NCI-H226 (cell line): ENCODE results near the gene NOL6.

ENCODE experiments used
- DNase-seq: peaks from one replicate; pipeline ENCODE4 v3.0.0-alpha.2; 2015

Gene NOL6

DNA sequence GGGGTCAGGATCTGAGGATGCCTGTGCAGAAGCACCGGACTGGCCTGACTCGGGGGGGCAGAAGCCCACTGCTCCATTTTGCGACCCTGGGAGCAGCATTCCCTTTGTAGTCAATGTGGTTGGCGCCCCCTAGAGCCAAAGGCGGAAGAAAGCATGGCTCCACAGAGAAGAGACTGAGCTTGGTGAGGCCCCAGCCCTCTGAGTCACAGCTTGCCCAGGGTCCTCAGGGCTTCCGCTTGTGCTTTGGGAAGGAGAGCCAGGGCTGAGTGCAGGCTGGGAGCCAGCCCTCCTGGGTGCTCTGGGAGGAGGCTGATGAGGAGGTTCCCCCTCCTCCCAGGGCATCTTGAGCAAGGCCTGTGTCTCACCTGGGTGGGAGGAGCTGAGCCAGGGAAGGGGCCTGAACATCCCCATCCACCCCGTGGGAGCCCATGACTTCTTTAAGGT lies 20.9 kb downstream of the NOL6 start:
- DNase-seq, result peak; percentile 78

DNA sequence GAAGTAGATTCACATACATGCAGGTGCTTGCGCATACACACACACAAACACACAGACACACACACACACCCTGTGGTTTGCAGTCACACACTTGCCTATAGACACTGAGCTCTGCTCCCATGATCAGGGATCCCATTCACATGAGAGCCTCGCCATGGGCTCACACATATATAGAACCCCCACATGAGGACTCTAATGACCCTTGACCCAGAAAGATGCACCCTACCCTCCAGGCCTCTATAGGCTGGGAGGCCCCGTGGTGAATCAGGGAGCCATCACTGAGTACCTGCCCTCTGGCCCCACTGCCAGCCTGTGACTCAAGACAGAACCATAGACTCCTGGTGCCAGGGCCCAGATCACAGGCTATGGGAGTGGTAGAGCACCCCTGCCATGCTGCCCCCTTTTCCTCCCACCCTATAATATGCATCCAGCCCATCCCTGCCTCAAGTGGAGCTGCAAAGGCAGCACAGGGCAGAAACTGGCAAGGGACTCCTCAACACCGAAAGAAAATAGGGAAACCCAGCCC lies 23.0 kb downstream of the NOL6 start:
- no peak for DNase-seq

DNA sequence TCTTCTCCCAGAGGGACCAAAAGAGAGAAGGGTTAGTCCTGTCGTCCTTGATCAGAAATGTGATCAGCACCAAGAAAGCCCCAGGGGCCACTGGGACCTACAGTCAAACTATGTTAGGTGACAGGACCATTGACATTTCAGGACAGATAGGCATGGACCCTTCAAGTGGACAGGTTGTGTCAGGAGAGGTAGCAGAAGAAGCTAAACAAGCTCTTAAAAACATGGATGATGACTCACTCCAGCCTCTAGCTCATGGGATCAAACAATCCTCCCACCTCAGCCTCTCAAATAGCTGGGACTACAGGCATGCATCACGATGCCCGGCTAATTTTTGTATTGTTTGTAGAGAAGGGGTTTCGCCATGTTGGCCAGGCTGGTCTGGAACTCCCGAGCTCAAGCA lies 24.0 kb downstream of the NOL6 start:
- no peak for DNase-seq

DNA sequence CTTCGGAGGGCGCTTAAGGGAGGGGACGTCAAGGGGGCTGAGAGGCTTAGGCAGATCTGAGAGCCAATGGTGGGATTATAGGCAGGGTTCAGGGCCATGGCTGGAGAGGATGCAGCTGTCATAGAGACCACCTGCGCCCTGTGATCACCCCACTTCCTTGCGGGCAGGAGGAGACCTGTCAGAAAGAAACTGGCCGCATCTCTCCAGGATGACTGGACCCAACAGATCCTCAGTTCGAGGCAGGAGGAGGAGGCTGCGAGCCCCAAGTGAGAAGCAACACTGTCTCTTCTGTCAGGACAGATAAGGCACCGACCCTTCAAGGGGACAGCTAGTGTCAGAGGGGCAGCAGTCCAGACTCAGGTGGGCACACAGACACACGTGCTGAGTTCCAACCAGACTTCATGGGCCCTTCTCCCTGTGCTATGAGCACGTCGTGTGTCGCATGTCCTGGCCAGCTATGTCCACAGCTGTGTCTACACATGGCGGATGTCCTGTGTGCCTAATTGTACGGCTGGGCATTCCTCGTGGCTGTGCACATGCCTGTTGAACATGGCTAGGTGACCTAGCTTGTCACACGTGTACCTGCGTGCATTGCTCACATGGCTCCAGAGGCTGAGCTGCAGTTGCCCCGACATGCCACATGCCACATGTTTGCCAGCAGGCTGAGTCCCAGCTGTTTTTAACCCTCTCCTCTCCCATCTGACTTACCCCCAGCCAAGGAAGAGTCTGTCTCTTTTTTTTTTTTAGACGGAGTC lies 25.7 kb downstream of the NOL6 start:
- DNase-seq, result no peak

DNA sequence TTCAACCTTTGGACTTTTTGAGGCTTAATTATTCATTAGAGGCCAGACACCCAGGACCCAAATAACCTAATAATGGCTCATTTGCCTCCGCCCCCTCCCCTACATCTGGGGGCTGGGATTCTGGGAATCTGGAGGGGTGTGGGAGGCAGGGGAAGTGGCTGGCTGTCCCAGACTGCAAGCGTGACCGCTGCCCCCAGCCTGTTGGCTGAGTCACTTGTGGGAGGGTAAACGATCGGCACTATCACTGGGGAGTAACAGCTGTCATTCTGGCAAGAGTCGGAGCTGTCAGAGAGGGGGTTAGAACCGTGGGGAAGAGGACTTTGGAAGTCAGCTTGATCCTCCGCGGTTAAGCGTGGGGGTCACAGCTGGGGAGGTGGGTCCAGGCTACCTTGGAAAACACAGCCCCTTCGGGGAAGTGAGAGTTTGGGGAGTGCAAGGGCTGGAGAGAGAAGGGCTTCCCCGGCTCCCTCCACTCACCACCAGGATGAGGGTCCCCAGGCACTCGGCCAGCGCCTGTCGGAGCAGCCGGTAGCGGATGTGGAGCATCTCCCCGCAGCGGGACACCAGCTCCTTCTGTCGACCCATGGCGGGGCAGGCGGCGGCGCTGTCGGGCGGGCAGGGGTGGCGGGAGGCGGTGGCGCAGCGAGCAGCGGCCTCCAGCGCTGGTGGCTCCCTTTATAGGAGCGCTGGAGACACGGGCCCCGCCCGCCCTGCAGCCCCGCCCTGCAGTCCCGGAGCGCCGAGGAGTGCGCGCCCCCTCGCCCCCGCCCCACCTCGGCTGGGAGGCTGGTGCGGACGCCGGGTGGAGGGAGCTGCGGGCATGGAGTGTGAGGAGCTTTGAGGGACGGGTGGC lies 26.6 kb downstream of the NOL6 start, which contains the start of gene AQP3:
Gene AQP3, minus strand, starts transcription at position 648 of the 853 bp plus-strand sequence. Its CDS starts 63 bp downstream, at position 585.
- DNase-seq, result no peak

DNA sequence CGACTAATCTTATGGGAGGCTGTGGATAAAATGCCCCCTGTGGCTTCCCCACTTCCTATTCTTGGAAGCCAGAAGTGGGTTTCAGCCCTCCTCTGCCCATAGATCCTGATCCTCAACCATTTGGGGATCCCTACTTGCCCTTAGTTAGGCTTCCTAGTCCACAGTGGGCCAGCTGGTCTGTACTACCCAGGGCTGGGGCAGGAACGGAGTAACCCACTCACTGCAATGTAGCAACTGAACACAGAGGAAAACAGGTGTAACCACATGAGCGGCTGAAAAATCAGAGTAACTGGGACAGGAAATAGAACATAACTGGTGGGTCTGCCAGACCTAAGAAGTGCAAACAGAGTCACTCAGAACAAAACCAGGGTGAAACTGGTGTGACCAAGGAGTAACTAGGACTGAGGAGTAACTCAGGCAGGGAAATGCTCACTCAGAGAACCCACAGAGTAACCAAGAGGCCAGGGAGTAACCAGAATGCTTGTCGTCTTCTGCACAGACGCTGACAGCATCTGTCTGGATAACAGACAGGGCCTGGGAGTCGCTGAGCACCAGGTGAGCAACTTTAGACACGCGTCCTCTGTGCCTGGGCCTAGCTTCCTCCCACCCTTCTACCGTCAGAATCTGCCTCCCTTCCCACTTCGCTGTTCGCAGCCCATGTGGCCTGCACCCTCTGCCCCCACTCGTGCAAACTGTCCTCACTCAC lies 27.3 kb downstream of the NOL6 start:
- no peak for DNase-seq

DNA sequence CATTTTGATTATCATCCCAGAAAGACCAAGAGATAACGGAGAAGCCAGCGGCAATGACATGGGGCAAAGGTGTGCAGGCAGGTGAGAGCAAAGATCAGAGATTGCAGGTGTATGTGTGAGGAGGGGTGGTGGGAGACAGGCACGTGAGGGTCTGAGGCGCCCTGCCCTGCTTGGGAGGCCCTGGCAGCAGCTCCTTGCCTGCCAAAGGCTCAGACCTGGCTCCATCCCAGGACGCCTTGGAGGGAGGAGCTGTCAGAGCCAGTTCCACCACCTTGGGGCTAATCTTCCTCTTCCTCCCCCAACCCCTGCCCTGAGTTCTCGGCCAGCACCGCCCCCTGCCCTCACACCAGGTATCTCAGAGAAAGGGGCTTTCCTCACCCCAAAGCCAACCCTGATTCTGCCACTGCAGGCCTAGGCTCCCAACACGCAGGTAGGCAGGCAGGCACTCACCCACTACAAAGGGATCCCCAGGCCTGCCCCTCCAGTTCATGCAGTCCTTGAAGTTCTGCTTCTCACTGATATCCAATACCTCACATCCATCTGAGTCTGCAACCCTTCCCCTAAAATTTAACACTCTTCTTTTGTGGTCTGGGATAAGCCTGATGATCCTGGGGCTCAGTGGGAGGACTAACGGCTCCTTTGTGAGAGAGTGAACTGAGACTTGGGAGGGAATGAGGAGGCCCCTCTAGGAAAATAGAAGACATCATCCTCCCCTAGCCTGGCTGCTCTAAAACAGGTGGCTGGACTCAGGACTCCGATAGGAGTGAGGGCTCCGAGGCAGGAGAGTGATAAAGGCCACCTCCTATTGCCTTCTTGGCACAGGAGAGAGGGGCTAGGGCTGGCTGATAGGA lies 28.1 kb downstream of the NOL6 start:
- no peak for DNase-seq

DNA sequence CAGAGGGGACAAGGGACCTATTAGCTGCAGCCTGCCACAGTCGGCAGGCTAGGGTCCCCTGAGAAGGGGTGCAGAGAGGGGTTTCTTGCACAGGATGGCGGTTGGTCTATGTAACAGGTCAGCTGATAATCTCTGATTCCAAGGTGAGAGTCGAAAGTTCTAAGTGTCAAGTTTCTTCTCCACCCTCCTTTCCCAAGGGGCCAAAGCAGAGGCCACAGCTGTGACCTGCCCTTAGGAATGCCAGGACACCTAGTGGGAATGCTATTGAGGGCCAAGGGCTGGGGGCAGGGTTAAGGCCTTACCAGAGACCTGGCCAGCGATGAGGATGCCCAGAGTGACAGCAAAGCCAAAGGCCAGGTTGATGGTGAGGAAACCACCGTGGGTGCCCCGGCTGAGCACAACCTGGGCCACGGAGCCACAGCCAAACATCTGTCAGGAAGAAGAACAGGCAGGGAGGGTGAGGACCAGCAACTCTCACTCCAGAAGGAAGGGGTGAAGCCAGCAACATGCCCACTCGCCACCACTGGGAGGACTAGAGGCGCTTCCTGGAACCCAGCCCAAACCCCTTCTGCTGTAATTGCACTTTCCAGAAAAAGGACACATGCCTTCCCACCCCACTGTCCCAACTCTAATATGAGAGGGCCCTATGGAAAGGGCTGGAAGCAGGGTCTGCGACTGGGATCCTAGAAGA lies 30.1 kb downstream of the NOL6 start:
- no peak for DNase-seq

DNA sequence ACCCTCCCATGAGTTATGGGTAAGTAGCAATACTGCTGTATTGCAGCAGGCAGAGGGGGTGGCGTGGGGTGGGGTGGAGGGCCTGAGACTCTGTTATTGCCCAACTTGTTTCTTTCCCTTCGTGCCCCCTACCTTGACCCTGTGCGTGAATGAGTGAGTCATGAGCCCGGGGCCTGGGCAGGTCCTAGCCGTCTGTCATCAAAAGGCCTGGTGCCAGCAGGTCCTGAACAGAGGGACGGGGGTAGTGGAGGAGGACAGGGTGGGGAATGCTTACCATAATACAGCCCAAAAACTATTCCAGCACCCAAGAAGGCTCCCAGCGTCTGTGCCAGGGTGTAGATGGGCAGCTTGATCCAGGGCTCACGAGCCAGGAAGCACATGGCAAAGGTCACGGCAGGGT lies 30.7 kb downstream of the NOL6 start:
- no peak for DNase-seq

DNA sequence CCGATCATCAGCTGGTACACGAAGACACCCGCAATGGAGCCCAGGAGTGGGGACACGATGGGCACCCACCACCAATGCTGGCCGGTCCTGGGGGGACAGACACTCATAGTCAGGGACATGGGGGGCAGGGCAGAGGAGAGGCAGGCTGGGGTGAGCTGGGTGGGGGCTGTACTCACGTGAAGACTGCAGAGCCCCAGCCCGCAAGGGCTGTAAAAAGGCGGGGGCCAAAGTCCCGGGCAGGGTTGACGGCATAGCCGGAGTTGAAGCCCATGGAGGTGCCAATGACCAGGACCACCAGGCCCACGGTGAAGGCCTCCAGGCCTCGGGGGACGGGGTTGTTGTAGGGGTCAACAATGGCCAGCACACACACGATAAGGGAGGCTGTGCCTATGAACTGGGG lies 31.6 kb downstream of the NOL6 start:
- DNase-seq, result no peak

DNA sequence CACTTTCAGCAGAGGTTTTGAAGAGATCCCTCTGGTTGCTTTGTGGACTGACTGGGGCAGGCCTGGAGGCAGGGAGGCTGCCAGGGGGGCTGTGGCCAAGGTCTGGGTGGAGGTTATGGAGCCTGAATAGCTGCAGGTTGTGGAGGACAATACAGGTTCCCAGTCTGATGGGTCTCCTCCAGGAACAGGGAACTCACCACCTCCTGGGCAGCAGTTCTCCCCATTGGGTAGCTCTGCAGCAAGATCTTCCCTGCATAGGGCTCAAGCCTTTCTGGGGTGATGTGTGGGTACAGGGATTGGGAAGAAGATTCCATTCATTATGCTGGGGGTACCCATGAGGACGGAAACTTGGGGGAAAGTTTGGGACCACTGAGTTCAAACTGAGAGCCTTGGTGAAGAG lies 33.1 kb downstream of the NOL6 start:
- no peak for DNase-seq

DNA sequence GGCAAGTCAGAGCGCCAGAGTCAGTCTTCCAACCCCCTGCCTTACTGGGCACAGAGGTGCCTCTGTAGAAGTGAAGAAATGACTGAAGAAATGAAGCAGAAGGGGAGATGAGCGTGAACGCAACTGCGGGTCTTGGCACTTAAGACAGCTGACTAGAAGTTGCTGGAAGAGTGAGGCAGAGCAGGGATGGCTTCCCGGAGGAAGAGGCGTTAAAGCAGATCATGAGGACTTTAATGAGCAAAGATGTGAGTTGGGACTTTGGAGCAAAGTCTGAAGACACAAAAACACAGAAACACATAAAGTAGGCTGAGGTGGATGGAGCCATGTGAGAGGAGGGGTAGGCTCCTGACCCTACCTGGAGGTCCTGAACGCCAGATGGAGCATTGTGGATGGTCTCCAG lies 33.5 kb downstream of the NOL6 start:
- DNase-seq, result no peak

DNA sequence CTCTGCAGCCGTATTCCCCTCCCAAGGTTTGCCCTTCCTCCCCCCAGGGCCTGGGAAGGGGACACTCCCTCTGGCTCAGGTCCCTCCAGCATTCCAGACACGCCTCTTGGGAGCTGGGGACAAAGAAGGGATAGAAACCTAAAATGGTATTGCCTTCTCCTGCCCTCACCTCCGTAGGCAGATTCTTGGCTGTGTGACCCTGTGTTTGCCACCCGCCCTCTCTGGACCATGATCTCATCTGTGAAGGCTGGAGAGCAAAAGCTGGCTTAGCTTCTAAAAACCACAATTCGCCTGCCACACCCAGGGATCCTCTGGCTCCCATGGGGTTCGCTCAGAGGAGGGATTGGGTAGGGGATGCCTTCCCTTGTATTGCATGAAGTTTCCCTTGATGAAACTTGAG lies 34.0 kb downstream of the NOL6 start:
- no peak for DNase-seq

DNA sequence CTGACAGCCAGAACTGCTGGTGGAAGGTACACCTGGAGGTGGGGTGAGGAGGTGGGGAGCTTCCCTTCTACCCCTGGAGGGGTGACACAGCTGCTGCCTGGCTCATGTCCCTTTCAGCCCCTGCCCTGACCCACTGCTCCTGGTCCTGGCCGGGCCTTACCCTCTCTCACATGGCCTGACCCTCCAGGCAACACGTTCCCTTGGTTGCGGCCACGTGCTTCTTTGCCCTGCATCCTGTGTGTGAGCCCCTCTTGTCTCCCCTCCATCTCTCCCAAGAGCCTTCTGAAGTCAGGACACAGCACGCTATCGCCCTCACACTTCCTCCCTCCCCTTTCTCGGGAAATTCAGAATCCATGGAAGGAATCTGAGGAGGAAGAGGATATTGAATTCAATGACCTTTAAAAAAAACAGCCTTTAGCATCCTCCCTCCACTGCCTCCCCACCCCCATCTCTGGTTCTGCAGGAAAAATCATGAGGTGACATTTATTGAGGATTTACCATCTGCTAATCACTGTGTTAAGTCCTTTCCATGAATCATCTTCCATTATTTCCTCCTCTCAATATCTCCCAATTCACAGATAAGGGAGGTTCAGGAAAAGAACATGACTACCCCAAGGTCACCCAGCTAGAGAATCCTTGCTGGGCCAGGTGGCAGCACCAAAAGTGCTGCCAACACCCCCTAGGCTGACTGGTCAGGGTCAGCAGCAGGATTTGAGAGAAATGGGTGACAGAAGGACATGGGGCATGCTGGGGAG lies 34.6 kb downstream of the NOL6 start:
- no peak for DNase-seq

DNA sequence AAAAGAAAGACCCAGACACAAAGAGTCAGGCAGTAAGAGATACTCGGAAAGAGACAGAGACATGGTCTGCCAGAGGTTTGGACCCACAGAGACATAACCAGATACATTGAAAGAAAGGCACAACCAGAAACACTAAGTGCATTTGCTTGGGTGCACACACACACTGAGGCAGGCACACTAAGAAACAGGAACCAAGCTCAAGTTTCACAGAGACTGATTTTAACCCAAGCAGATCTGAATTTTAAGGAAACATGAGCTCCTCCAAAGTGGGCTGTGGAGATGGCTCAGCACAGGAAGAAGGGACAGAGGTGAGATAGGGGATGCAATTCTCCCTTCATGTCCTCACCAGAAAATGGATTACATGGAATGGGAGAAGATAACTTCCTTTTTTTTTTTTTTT lies 35.8 kb downstream of the NOL6 start:
- DNase-seq, result no peak

DNA sequence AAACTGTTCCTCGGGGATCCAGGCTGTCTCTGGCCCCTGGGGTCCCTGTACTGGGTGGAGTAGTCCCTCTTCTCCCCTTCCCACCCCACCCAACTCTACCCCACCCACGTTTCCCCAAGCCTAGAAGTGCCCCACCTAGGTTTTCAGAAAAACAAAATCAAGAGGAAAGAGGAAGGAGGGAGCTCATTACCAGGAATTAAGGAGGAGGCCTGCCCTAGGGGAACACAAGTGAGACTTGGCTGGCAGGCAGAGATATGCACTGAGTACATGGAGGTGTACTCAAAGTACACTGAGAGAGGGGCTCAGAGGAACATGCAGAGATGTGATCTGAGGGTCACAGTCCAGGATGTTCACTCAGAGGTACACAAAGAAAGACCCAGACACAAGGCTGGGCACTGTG lies 36.5 kb downstream of the NOL6 start:
- DNase-seq, result no peak

DNA sequence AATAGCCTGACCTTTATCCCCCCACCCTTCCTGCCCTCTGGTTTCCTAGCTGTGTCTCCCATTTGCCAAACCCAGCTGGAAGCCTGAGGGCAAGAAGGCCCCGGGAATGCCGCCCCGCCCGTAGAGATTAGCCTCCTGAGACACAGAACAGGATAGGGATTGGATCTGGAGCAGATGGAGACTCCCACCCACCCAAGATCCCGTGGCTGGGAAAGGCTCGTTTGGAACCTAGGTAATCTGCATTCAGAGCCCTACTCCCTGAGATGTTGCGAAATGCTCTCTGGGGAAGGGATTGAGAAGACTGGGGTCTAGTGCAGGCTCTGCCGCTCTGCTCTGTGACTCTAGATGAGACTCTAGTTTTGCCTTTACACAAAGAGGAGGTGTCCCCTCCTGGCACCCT lies 37.3 kb downstream of the NOL6 start:
- peak; percentile 12 for DNase-seq

DNA sequence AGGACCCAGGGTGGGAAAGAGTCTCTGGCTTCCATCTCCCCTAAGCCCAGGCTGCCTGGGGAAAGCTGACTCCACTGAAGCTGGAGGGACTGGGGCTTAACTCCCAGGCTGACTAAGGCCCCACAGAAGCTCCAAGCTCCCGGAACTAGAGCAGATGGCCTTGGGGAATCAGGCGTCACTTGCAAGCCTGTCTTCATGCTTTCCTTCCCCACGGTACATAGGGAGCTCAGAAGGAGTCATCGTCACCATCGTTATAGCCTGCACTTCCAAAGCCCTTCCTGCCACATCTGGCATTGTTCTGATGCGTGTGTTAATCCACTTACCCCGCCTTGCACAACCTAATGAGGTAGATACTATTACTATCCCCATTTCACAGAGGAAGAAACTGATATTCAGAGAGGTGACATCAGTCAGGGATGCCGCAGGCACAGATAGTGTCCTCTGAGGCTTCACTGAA lies 37.9 kb downstream of the NOL6 start:
- DNase-seq, result no peak

DNA sequence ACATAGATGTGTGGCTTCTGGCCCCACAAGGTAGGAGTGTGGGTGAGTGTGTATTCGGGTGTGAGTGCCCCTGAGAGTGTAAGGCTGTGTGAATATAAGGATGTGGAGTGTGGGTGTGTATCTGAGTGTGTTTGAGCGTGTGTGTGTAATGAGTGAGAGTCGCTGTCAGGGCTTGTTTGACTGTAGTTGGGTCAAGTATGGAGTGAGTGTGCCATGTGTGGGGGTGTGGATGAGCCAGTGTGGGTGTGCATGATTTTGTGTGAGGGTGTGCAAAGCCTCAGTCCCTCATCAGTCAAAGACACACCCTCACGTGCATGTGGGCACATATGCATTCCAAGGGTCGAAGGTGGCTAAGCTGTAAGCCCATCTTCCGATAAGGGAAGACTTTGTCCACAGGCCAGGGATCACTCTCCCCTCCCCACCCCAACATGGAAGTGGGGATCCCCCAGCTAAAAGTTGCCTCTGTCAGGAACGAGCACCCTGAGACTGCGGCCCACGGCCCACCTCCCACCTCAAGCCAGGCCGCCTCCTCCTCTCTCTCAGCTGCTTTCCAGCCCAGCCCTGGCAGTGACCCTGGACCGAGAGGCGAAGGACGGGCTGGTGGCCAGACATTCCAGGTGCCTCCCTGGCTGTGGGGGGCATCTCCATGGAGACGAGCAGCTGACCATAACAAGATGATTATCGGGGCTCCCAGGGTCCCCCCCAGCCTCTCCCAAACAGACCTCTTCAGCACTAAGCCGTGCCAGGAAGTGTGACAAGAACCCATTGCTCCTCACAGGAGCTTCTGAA lies 39.2 kb downstream of the NOL6 start:
- DNase-seq, result no peak

DNA sequence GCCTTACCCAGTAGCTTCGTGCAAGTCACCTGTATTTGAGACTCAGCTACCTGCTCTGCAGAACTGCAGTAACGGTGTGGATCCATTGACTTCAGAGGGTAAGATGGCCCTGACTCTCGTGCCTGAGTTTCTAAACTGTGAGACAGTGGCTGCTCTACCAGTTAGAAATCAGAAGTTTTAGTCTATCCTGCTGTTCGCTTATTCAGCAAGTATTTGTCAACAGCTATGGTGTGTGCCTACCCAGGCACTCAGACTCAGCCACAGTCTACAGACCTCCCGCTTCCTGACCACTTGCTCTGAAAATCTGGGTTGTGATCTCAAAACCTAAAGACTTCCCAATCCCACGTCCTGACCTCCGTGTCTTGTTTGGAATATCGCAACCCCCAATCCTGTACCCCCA lies 39.9 kb downstream of the NOL6 start:
- no peak for DNase-seq
